CD4-positive, alpha-beta T cell (primary cell): ENCODE data around the gene LBHD1. TPM values are rescaled to one million over a fixed set of nuclear protein-coding genes. Genes with fewer than 3 reads are reported as not detected.

ENCODE experiments used
- ATAC-seq: fragments of 200-7000 bp; cut with Tn5 transposase; one replicate; pipeline ENCODE4 v1.10.0; 2022; ENCODE audit warnings: mild to moderate bottlenecking; ENCODE audit not compliant: poor library complexity
- CTCF ChIA-PET: fragments of 350-600 bp; sonication (Branson Sonifier 250); formaldehyde crosslinking; loops from one replicate; lab custom pipeline; 2021; ENCODE audit warnings: antibody characterized with exemption, inconsistent platforms; lab: Charles Lee
- POLR2A ChIA-PET: fragments of 350-600 bp; sonication (Branson Sonifier 250); formaldehyde crosslinking; loops from one replicate; lab custom pipeline; 2021; ENCODE audit warnings: antibody characterized with exemption, inconsistent platforms; lab: Charles Lee
- DNase-seq, 14 experiments: peaks; one replicate each; pipeline ENCODE4 v3.0.0-alpha.2; 2013 to 2020; ENCODE audit warnings: mixed read lengths in 2 of 14
- H3K27ac ChIP-seq, 2 donors: one replicate each; pipeline versions ENCODE4 v1.5.1 to v1.7.0; 2013; ENCODE audit warnings: low read length in 2 of 2, low read depth in 1 of 2, mild to moderate bottlenecking in 1 of 2
- H3K27me3 ChIP-seq, 2 experiments: 1 replicate in 1 of 2; 2 replicates in 1 of 2; pipeline versions ENCODE4 v1.6.1 to v1.7.0; 2013; ENCODE audit warnings: low read length in 2 of 2, control low read depth in 1 of 2, mild to moderate bottlenecking in 1 of 2, moderate library complexity in 1 of 2; ENCODE audit not compliant: insufficient read depth in 2 of 2, control insufficient read depth in 1 of 2
- H3K36me3 ChIP-seq: one replicate; pipeline ENCODE4 v1.6.1; 2013; ENCODE audit warnings: low read length, control low read depth; ENCODE audit not compliant: insufficient read depth
- H3K4me1 ChIP-seq: one replicate; pipeline ENCODE4 v1.6.1; 2013; ENCODE audit warnings: low read length, control low read depth; ENCODE audit not compliant: insufficient read depth
- H3K4me3 ChIP-seq: one replicate; pipeline ENCODE4 v1.5.1; 2013; ENCODE audit warnings: mild to moderate bottlenecking, low read length, moderate library complexity
- H3K9me3 ChIP-seq, 2 experiments: 1 replicate in 1 of 2; 2 replicates in 1 of 2; pipeline versions ENCODE4 v1.6.1 to v1.7.0; 2013; ENCODE audit warnings: low read length in 2 of 2, mild to moderate bottlenecking in 2 of 2, control low read depth in 1 of 2, moderate library complexity in 1 of 2; ENCODE audit not compliant: control insufficient read depth in 1 of 2, insufficient read depth in 1 of 2
- H3K27ac Mint-ChIP-seq: one replicate; pipeline ENCODE4 v1.8.0; 2020; ENCODE audit warnings: mixed read lengths
- H3K27me3 Mint-ChIP-seq: one replicate; pipeline ENCODE4 v1.8.0; 2021; ENCODE audit warnings: mixed read lengths
- H3K36me3 Mint-ChIP-seq: one replicate; pipeline ENCODE4 v1.8.0; 2021; ENCODE audit warnings: low read depth, mixed read lengths
- H3K4me1 Mint-ChIP-seq: one replicate; pipeline ENCODE4 v1.8.0; 2021; ENCODE audit warnings: low read depth, mixed read lengths
- H3K4me3 Mint-ChIP-seq: one replicate; pipeline ENCODE4 v1.8.0; 2020; ENCODE audit warnings: mild to moderate bottlenecking, mixed read lengths
- H3K9me3 Mint-ChIP-seq: one replicate; pipeline ENCODE4 v1.8.0; 2020; ENCODE audit warnings: mixed read lengths
- intact Hi-C, 2 experiments: fragments of 100-400 bp; cut with DNase I in 1 of 2; cut with micrococcal nuclease in 1 of 2; formaldehyde crosslinking; loops; one replicate each; pipeline versions ENCODE4 v1.15.1 to v1.9.0; 2023 to 2025; cut with DNase I, micrococcal nuclease
- total RNA-seq, 174 experiments: library from RNA in 2 of 174; stranded (reverse) in 2 of 174; gene quantifications; one replicate each; pipeline ENCODE4 v1.2.3 and lab custom pipeline; 2021 to 2026
- TF ChIP-seq, protein P1 (sequence below): fragments of 200-600 bp; IDR thresholded peaks from one replicate; pipeline ENCODE4 v1.8.0; 2022; ENCODE audit warnings: antibody characterized with exemption, mild to moderate bottlenecking

LBHD1 gene
- total RNA-seq, 2 experiments from 2014 or later: 10.4 to 10.5 TPM

DNA sequence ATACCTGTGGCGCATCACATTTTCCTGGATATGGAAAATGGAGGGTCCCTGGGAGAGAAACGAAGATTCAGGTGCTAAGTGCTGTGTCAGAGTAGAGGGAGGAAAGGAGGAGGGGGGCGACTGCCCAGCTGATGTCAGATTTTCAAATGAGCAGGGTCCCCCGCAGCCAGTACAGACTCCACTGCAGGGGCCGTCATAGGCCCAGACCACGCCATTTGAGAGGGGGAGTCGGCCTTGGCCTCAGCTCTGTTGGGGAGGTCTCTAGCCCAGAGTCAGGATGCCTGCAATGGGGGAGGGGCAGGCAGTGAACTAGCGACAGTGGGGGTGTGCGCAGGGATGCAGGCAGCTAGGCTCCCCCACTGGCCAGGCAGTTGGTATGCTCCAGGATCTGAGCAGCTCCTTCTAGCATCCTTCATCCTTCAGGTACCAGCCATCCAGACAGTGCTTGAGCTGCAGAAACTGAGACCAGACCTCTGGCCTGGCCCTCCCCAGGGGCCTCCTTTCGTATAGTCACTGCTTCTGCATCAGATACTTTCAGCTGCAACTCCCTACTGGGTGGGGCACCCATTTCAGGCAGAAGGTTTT lies 35.3 kb upstream of the LBHD1 start, which contains the start of the genes BSCL2 and GNG3:
Gene BSCL2 (minus strand): TSS at position 148 of the 585 bp plus-strand sequence. CDS start 229 bp downstream, outside the sequence.
Gene GNG3 (plus strand): TSS at position 400 of the 585 bp plus-strand sequence. CDS start 620 bp downstream, outside the sequence.
- Mint-ChIP-seq H3K4me3 (peak within 1 kb of the TSS; percentile 88), H3K36me3 (peaks cover 35% of the 10 kb centered on the region), H3K9me3 (no peaks in the 10 kb centered on the region), H3K27ac (peak within 1 kb of the TSS; percentile 92), H3K27me3 (no peaks in the 10 kb centered on the region), H3K4me1 (peaks cover 46% of the 10 kb centered on the region)
- TF ChIP-seq, protein P1, sequence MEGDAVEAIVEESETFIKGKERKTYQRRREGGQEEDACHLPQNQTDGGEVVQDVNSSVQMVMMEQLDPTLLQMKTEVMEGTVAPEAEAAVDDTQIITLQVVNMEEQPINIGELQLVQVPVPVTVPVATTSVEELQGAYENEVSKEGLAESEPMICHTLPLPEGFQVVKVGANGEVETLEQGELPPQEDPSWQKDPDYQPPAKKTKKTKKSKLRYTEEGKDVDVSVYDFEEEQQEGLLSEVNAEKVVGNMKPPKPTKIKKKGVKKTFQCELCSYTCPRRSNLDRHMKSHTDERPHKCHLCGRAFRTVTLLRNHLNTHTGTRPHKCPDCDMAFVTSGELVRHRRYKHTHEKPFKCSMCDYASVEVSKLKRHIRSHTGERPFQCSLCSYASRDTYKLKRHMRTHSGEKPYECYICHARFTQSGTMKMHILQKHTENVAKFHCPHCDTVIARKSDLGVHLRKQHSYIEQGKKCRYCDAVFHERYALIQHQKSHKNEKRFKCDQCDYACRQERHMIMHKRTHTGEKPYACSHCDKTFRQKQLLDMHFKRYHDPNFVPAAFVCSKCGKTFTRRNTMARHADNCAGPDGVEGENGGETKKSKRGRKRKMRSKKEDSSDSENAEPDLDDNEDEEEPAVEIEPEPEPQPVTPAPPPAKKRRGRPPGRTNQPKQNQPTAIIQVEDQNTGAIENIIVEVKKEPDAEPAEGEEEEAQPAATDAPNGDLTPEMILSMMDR: no peak
- POLR2A ChIA-PET: interaction anchor here (0.6 to 9.9 kb wide), 13 partner anchors 8 to 174 kb away, joined by 3 to 165 read pairs (median 14); partner anchors contain the start of genes C11orf98, CSKMT, GANAB and HNRNPUL2
- Histone ChIP-seq H3K4me3 (peak within 1 kb of the TSS; percentile 85), H3K27me3 (no peaks in the 10 kb centered on the region), H3K27ac (peak within 1 kb of the TSS; percentile 85 to 94), H3K4me1 (peaks cover 51% of the 10 kb centered on the region), H3K9me3 (no peaks in the 10 kb centered on the region), H3K36me3 (peaks cover 17% of the 10 kb centered on the region)
- no peak for ATAC-seq
- DNase-seq: peak in 1 of 14 experiments; percentile 52
- intact Hi-C loops: loop anchor here (5.0 kb wide), 3 partner anchors 35 to 150 kb away; partner anchors contain the start of genes LBHD1 (in 2 of the 2), UQCC3 (in 2 of the 2) and TUT1 (in 1 of the 2)
- CTCF ChIA-PET: no interaction called here

DNA sequence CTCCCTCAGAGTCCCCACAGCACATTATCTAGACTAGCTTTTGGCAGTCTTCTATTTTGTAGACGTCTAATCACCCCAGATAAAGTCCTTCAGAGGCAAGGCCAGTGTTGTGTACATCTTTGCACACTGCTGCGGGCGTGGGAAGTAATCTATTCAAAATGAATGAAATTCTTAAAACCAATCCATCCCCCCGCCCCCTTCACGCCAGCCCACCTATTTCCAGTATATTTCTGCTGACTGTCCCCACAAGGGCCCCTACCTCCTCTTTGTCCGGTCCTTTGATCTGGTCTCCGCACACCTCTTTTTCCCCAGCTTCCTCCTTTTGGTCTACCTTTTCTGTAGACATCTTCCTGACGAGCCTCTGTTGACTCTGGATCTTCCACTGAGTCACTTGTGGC lies 34.8 kb upstream of the LBHD1 start:
- peaks cover 33% of the 10 kb centered on the region for H3K36me3 Mint-ChIP-seq
- Histone ChIP-seq H3K36me3 (peaks cover 12% of the 10 kb centered on the region), H3K27ac (no peak overlapping the region), H3K4me3 (peak overlapping the region; percentile 79), H3K9me3 (no peaks in the 10 kb centered on the region), H3K27me3 (no peaks in the 10 kb centered on the region), H3K4me1 (peaks cover 49% of the 10 kb centered on the region)
- H3K27ac Mint-ChIP-seq: peak overlapping the region; percentile 92
- intact Hi-C loops: loop anchor here (1.0 to 5.0 kb wide), 4 partner anchors 35 to 150 kb away; partner anchors contain the start of genes LBHD1 (in 2 of the 2), TUT1 (in 2 of the 2) and UQCC3 (in 2 of the 2)
- H3K4me3 Mint-ChIP-seq: peak overlapping the region; percentile 86
- peaks cover 42% of the 10 kb centered on the region for H3K4me1 Mint-ChIP-seq
- ATAC-seq (no peak), DNase-seq (no peak)
- CTCF ChIA-PET: interaction anchor here (1.1 to 1.7 kb wide), 3 partner anchors 12 to 282 kb away, joined by 4 to 6 read pairs (median 6); no protein-coding TSS in a partner anchor
- no peaks in the 10 kb centered on the region for H3K9me3 Mint-ChIP-seq
- no peaks in the 10 kb centered on the region for H3K27me3 Mint-ChIP-seq
- TF ChIP-seq, protein P1: no peak
- POLR2A ChIA-PET: interaction anchor here (0.6 to 9.9 kb wide), 18 partner anchors 9 to 175 kb away, joined by 3 to 165 read pairs (median 6); partner anchors contain the start of genes C11orf98, CSKMT, HNRNPUL2 and INTS5
